Endothelial cell of umbilical vein (primary cell): ENCODE results near the gene CUBN. TPM values are rescaled to one million over a fixed set of nuclear protein-coding genes. Genes with fewer than 3 reads are reported as not detected.

Experiments
- BruUV-seq: library from RNA; stranded (reverse); fragments of 400-500 nt; replicated peaks from 2 replicates; lab custom pipeline; 2021; lab: Mats Ljungman, UMichigan
- CTCF ChIA-PET: fragments of 300-600, 350-600 bp; sonication (Branson Sonifier 250); formaldehyde crosslinking; loops from one replicate; lab custom pipeline; 2021; ENCODE audit warnings: antibody characterized with exemption, inconsistent platforms; lab: Charles Lee
- POLR2A ChIA-PET: fragments of 300-600, 350-600 bp; sonication (Branson Sonifier 250); formaldehyde crosslinking; loops from one replicate; lab custom pipeline; 2021; ENCODE audit warnings: antibody characterized with exemption, inconsistent platforms; lab: Charles Lee
- DNase-seq: peaks from one replicate; pipeline ENCODE4 v3.0.0-alpha.2; 2011; ENCODE audit warnings: low read depth, low spot score
- FAIRE-seq: peaks from 2 replicates; lab custom pipeline; 2011; peaks lifted over from hg19 to GRCh38; lab: Jason Lieb, UNC
- H2AFZ ChIP-seq: 2 replicates; pipeline ENCODE4 v1.6.0; 2012; ENCODE audit warnings: low read depth, low read length, control low read depth, inconsistent platforms
- H3K27ac ChIP-seq: 2 replicates; pipeline ENCODE4 v1.5.1; 2011; ENCODE audit warnings: low read depth, mild to moderate bottlenecking, control low read depth, low read length, moderate library complexity; ENCODE audit not compliant: insufficient read depth
- H3K27me3 ChIP-seq, 2 experiments: 2 replicates each; pipeline versions ENCODE4 v1.6.0 to v1.6.1; 2011; ENCODE audit warnings: low read length in 2 of 2, mixed read lengths in 1 of 2; ENCODE audit not compliant: control insufficient read depth in 2 of 2, insufficient read depth in 2 of 2
- H3K36me3 ChIP-seq, 2 experiments: 2 replicates in 1 of 2; 3 replicates in 1 of 2; pipeline ENCODE4 v1.5.1; 2011; ENCODE audit warnings: low read length in 2 of 2, mild to moderate bottlenecking in 1 of 2, moderate library complexity in 1 of 2; ENCODE audit not compliant: control insufficient read depth in 2 of 2, insufficient read depth in 2 of 2; ENCODE audit errors: extremely low read depth in 1 of 2
- H3K4me1 ChIP-seq: 3 replicates; pipeline ENCODE4 v1.5.1; 2011; ENCODE audit warnings: mild to moderate bottlenecking, low read length; ENCODE audit not compliant: control insufficient read depth, insufficient read depth; ENCODE audit errors: extremely low read depth
- H3K4me2 ChIP-seq: 2 replicates; pipeline ENCODE4 v1.6.1; 2011; ENCODE audit warnings: low read length, control low read depth, mixed read lengths; ENCODE audit not compliant: insufficient read depth
- H3K4me3 ChIP-seq, 3 experiments: fragments of 200-600 bp in 1 of 3; sonication (generic), shearing (Covaris generic) in 1 of 3; replicated peaks in 1 of 3; 2 replicates each; pipeline ENCODE4 v1.5.1; 2011 to 2016; ENCODE audit warnings: control low read depth in 3 of 3, low read length in 3 of 3, mild to moderate bottlenecking in 2 of 3, inconsistent platforms in 1 of 3, low read depth in 1 of 3, moderate library complexity in 1 of 3; ENCODE audit not compliant: insufficient read depth in 1 of 3
- H3K79me2 ChIP-seq: 2 replicates; pipeline ENCODE4 v1.6.0; 2012; ENCODE audit warnings: low read length, inconsistent platforms; ENCODE audit not compliant: control insufficient read depth, insufficient read depth
- H3K9ac ChIP-seq: replicated peaks from 2 replicates; pipeline ENCODE3; 2011; ENCODE audit warnings: low read length, control low read depth; ENCODE audit not compliant: insufficient read depth; ENCODE audit errors: extremely low read depth
- H3K9me1 ChIP-seq: replicated peaks from 3 replicates; pipeline ENCODE4 v1.6.0; 2011; ENCODE audit warnings: mild to moderate bottlenecking, low read length; ENCODE audit not compliant: control insufficient read depth, insufficient read depth; ENCODE audit errors: extremely low read depth
- H3K9me3 ChIP-seq: replicated peaks from 2 replicates; pipeline ENCODE4 v1.5.1; 2012; ENCODE audit warnings: low read length, inconsistent platforms; ENCODE audit not compliant: control insufficient read depth, insufficient read depth
- H4K20me1 ChIP-seq: replicated peaks from 2 replicates; pipeline ENCODE3; 2011; ENCODE audit warnings: mild to moderate bottlenecking, low read length; ENCODE audit not compliant: control insufficient read depth, insufficient read depth; ENCODE audit errors: extremely low read depth
- EZH2 ChIP-seq: IDR thresholded peaks from 2 replicates; pipeline ENCODE4 v1.6.1; 2012; ENCODE audit warnings: borderline replicate concordance, low read depth, mild to moderate bottlenecking, moderate library complexity, low read length, inconsistent platforms; ENCODE audit not compliant: severe bottlenecking
- FOS ChIP-seq: IDR thresholded peaks from 2 replicates; pipeline ENCODE4 v1.6.1; 2011; ENCODE audit warnings: mild to moderate bottlenecking, low read length, moderate library complexity, borderline replicate concordance; ENCODE audit not compliant: insufficient read depth
- GATA2 ChIP-seq: IDR thresholded peaks from 2 replicates; pipeline ENCODE4 v1.7.0; 2011; ENCODE audit warnings: low read depth, mild to moderate bottlenecking, moderate library complexity, mixed read lengths, low read length; ENCODE audit not compliant: insufficient read length, insufficient read depth
- JUN ChIP-seq: IDR thresholded peaks from 2 replicates; pipeline ENCODE4 v1.6.1; 2011; ENCODE audit warnings: borderline replicate concordance, low read depth; ENCODE audit not compliant: insufficient read length, insufficient read depth
- MYC ChIP-seq: IDR thresholded peaks from one replicate; pipeline ENCODE4 v1.6.1; 2011; ENCODE audit warnings: mild to moderate bottlenecking, low read depth, low read length
- POLR2A ChIP-seq: IDR thresholded peaks from 2 replicates; pipeline ENCODE4 v1.6.1; 2012; ENCODE audit warnings: low read depth, mild to moderate bottlenecking, control low read depth, low read length
- POLR2AphosphoS5 ChIP-seq: IDR thresholded peaks from 2 replicates; pipeline ENCODE4 v1.6.1; 2012; ENCODE audit warnings: low read depth, mild to moderate bottlenecking, control low read depth, low read length, moderate library complexity; ENCODE audit not compliant: insufficient read depth
- dilution Hi-C: fragments of 300-500 bp; cut with MboI; formaldehyde crosslinking; loops from one replicate; pipeline ENCODE4 v1.15.0; 2019; ENCODE audit warnings: low sequenced_read_pairs; ENCODE audit not compliant: extremely low pct_ligation_motif_present
- intact Hi-C: fragments of 100-400 bp; cut with micrococcal nuclease; formaldehyde crosslinking; loops from one replicate; pipeline ENCODE4 v1.10.0; 2022
- polyA plus RNA-seq, 4 experiments: library from polyadenylated mRNA; depleted of rRNA in 3 of 4; stranded (reverse) in 3 of 4; unstranded in 1 of 4; fragments of >200 nt; gene quantifications; 2 replicates each; pipeline versions ENCODE4 v1.2.1 to v1.2.3, GENCODE V29; 2011 to 2012; ENCODE audit warnings: missing spikeins in 1 of 4
- total RNA-seq: library from RNA; stranded (reverse); gene quantifications from 2 replicates; pipeline ENCODE4 v1.2.3, GENCODE V29; 2021
- TF ChIP-seq, protein P1 (sequence below): IDR thresholded peaks from 2 replicates; pipeline ENCODE4 v1.6.1; 2011; ENCODE audit not compliant: insufficient read depth, insufficient read length

The CUBN gene
- total and polyA plus RNA-seq, 2 donors (not counting 3 experiments of a cell fraction or from before 2014, with no cell fraction given), result 2.7 to 4.6 TPM

DNA sequence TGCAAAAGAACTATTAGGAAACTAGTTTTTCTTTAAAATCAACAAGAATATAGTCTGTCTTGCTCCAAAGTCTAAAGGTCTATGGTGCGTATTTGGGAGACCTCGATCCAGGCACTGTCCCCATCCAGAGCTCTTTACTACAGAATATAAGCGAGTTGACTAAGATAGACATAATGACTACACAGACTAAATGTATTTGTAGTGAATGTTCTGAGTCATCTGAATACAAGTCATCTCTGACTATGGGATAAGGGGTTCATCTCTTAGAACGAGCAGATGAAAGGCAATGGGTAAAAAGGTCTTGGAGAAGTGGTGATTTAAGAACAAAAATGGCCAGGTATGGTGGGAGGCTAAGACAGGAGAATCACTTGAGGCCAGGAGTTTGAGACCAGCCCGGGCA, 176.3 kb downstream of the CUBN start:
- no TSS peak for BruUV-seq
- POLR2A ChIA-PET, result no interaction called here

DNA sequence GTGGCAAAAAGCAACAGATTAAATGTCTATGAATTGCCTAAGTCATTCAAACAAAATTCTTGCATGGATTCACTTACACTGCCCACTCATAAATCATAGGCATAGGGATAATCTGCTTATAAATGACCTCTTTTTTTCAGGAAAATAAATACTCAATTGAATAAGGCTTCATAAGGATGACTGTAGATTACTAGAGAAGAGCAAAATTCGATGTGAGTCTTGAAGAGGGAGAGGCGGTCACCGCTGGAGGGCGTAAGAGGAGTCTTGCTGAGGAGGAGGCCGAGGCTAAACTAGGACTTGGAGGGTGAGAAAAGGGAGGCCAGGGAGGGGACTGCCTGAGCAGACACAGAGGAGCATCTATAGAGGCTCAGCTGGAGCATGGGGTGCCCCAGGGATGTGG, 177.0 kb downstream of the CUBN start:
- no TSS peak for BruUV-seq
- DNase-seq, result no peak
- CTCF ChIA-PET, result interaction anchor here (1.0 kb wide), 2 partner anchors 13 to 16 kb away, joined by 3 read pairs; no protein-coding TSS in a partner anchor
- TF ChIP-seq, protein P1, sequence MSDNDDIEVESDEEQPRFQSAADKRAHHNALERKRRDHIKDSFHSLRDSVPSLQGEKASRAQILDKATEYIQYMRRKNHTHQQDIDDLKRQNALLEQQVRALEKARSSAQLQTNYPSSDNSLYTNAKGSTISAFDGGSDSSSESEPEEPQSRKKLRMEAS, result no peak
- TF ChIP-seq FOS, result no peak
- TF ChIP-seq JUN, result no peak
- no peak for TF ChIP-seq EZH2
- TF ChIP-seq POLR2A, result no peak
- peak overlapping the region; percentile 2 for H3K9ac ChIP-seq
- no peaks in the 10 kb centered on the region for H3K27me3 ChIP-seq
- dilution Hi-C loops (no loop called here), intact Hi-C loops (loop anchor here (1.0 to 2.0 kb wide), 3 partner anchors 42 to 110 kb away; no protein-coding TSS in a partner anchor)
- no peak for FAIRE-seq
- peak overlapping the region; percentile 66 for H3K27ac ChIP-seq
- peak overlapping the region; percentile 56 for H2AFZ ChIP-seq
- no peaks in the 10 kb centered on the region for H3K9me1 ChIP-seq
- H3K4me3 ChIP-seq, result no peak overlapping the region
- peak overlapping the region; percentile 23 for H3K4me2 ChIP-seq
- no peaks in the 10 kb centered on the region for H3K9me3 ChIP-seq
- peaks cover 40% of the 10 kb centered on the region for H3K4me1 ChIP-seq
- no peaks in the 10 kb centered on the region for H4K20me1 ChIP-seq
- no peaks in the 10 kb centered on the region for H3K79me2 ChIP-seq
- no peaks in the 10 kb centered on the region for H3K36me3 ChIP-seq
- POLR2A ChIA-PET, result interaction anchor here (1.4 kb wide), 1 partner anchor 285 kb away, joined by 5 read pairs; no protein-coding TSS in a partner anchor

More for the DNA sequence above, 176.3 kb downstream of the CUBN start:
- no peaks in the 10 kb centered on the region for H4K20me1 ChIP-seq
- peaks cover 40% of the 10 kb centered on the region for H3K4me1 ChIP-seq
- CTCF ChIA-PET, result no interaction called here
- no peak overlapping the region for H3K4me3 ChIP-seq
- TF ChIP-seq POLR2AphosphoS5 (no peak), GATA2 (no peak), EZH2 (no peak), JUN (no peak), MYC (no peak)
- TF ChIP-seq, protein P1, result no peak
- FAIRE-seq (no peak), DNase-seq (peak; percentile 8)
- no peaks in the 10 kb centered on the region for H3K36me3 ChIP-seq
- no peak overlapping the region for H3K9ac ChIP-seq
- no peaks in the 10 kb centered on the region for H3K79me2 ChIP-seq
- H3K27ac ChIP-seq, result peak overlapping the region; percentile 66
- H3K9me3 ChIP-seq, result no peaks in the 10 kb centered on the region
- H3K4me2 ChIP-seq, result no peak overlapping the region
- H3K27me3 ChIP-seq, result no peaks in the 10 kb centered on the region
- H2AFZ ChIP-seq, result no peak overlapping the region
- dilution Hi-C loops, result no loop called here
- intact Hi-C loops, result loop anchor here (2.0 kb wide), 1 partner anchor 44 kb away; no protein-coding TSS in a partner anchor
- no peaks in the 10 kb centered on the region for H3K9me1 ChIP-seq
